Muscle layer of duodenum (tissue), 2 donors: ENCODE results near the gene CLECL1.
"Not testable (repeated sequence)": the region's sequence is repeated elsewhere in the genome, so short reads cannot be mapped to it uniquely, and the experiment has no call there.

Experiments
- H3K27ac ChIP-seq: one replicate; pipeline ENCODE4 v1.7.0; 2013; ENCODE audit warnings: mild to moderate bottlenecking, low read length
- H3K27me3 ChIP-seq: one replicate; pipeline ENCODE4 v1.7.0; 2013; ENCODE audit warnings: low read depth, mild to moderate bottlenecking, control low read depth, low read length
- H3K36me3 ChIP-seq, 2 donors: one replicate each; pipeline ENCODE4 v1.7.0; 2013; ENCODE audit warnings: low read length in 2 of 2, control low read depth in 1 of 2, mild to moderate bottlenecking in 1 of 2; ENCODE audit not compliant: insufficient read depth in 2 of 2, control insufficient read depth in 1 of 2
- H3K4me1 ChIP-seq, 2 donors: one replicate each; pipeline ENCODE4 v1.7.0; 2013; ENCODE audit warnings: low read length in 2 of 2, mild to moderate bottlenecking in 2 of 2, control low read depth in 1 of 2, moderate library complexity in 1 of 2; ENCODE audit not compliant: insufficient read depth in 2 of 2, control insufficient read depth in 1 of 2
- H3K4me3 ChIP-seq, 2 donors: one replicate each; pipeline ENCODE4 v1.7.0; 2013; ENCODE audit warnings: low read length in 2 of 2, low read depth in 1 of 2, mild to moderate bottlenecking in 1 of 2
- H3K9me3 ChIP-seq, 2 donors: one replicate each; pipeline ENCODE4 v1.7.0; 2013; ENCODE audit warnings: low read length in 2 of 2, control low read depth in 1 of 2, mild to moderate bottlenecking in 1 of 2; ENCODE audit not compliant: control insufficient read depth in 1 of 2
- donor health status: healthy.

Gene CLECL1

GRCh38 chr12:9751204-9752144, 18.6 kb upstream of the CLECL1 start:
- no peak overlapping the region for H3K27ac ChIP-seq
- no peaks in the 10 kb centered on the region for H3K36me3 ChIP-seq
- no peaks in the 10 kb centered on the region for H3K9me3 ChIP-seq
- no peaks in the 10 kb centered on the region for H3K27me3 ChIP-seq
- H3K4me3 ChIP-seq = peak overlapping the region in 1 of 2 donors; percentile 19
- peaks cover 0 to 4% of the 10 kb centered on the region in 2 donors for H3K4me1 ChIP-seq

- H3K27me3 ChIP-seq = no peaks in the 10 kb centered on the region
- no peaks in the 10 kb centered on the region for H3K9me3 ChIP-seq
- H3K36me3 ChIP-seq = no peaks in the 10 kb centered on the region
- H3K27ac ChIP-seq = no peak overlapping the region
- peaks cover 0 to 4% of the 10 kb centered on the region in 2 donors for H3K4me1 ChIP-seq
- H3K4me3 ChIP-seq = peak overlapping the region in 1 of 2 donors; percentile 19
These were observed 17.6 kb upstream of the CLECL1 start for GRCh38 chr12:9750276-9751203.

DNA sequence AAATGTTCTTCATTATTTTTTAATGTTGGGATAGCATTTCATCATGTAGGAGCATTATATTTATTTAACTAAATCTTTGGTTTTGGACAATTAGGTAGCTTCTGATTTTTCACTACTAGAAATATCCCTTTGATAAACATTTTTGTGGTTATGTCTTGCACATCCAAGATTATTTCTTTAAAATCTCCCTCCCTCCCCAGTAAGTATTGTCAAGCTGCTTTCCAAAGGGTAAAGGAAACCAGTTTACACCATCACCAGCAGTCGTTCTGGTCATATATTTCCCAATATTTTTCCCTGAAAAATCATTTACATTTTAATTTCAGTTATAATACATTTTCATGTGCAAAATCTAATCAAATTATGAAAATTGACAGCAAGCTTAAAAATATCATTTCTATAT, 16.7 kb upstream of the CLECL1 start:
- no peak overlapping the region for H3K4me3 ChIP-seq
- H3K27ac ChIP-seq = no peak overlapping the region
- H3K27me3 ChIP-seq = no peaks in the 10 kb centered on the region
- peaks cover 0 to 4% of the 10 kb centered on the region in 2 donors for H3K4me1 ChIP-seq
- H3K9me3 ChIP-seq = no peaks in the 10 kb centered on the region
- H3K36me3 ChIP-seq = no peaks in the 10 kb centered on the region

GRCh38 chr12:9745199-9745598, 12.3 kb upstream of the CLECL1 start:
- Histone ChIP-seq H3K9me3 (no peaks in the 10 kb centered on the region), H3K27me3 (no peaks in the 10 kb centered on the region), H3K4me3 (no peak overlapping the region), H3K4me1 (no peaks in the 10 kb centered on the region), H3K36me3 (no peaks in the 10 kb centered on the region), H3K27ac (no peak overlapping the region)

- Histone ChIP-seq H3K27me3 (no peaks in the 10 kb centered on the region), H3K27ac (no peak overlapping the region), H3K36me3 (no peaks in the 10 kb centered on the region), H3K9me3 (no peaks in the 10 kb centered on the region), H3K4me1 (no peaks in the 10 kb centered on the region), H3K4me3 (no peak overlapping the region)
These were observed 9.8 kb upstream of the CLECL1 start for GRCh38 chr12:9742661-9743060.

DNA sequence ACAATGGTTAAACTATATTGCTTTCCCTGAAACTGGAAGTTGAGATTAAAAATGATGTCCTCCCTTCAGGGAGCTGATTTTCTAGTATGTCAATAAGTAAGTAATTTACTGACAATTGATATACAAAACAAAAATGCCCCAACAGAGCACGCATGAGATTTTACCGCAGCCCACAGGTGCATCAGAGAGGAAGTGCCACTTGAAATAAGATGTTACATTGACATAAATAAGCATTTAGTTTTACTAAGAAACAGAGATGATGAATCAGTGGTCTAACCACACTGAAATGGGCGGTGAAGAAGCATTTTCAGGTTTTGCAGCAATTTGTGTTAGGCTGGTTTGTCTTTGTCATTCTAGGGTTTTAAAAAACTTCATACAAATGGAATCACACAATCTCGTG, 8.8 kb upstream of the CLECL1 start:
- no peak overlapping the region for H3K27ac ChIP-seq
- H3K9me3 ChIP-seq = no peaks in the 10 kb centered on the region
- no peaks in the 10 kb centered on the region for H3K36me3 ChIP-seq
- H3K27me3 ChIP-seq = no peaks in the 10 kb centered on the region
- no peak overlapping the region for H3K4me3 ChIP-seq
- no peaks in the 10 kb centered on the region for H3K4me1 ChIP-seq

- H3K36me3 ChIP-seq = no peaks in the 10 kb centered on the region
- no peaks in the 10 kb centered on the region for H3K27me3 ChIP-seq
- no peaks in the 10 kb centered on the region for H3K9me3 ChIP-seq
- H3K4me3 ChIP-seq = peak overlapping the region in 1 of 2 donors; percentile 54
- H3K27ac ChIP-seq = no peak overlapping the region
- no peaks in the 10 kb centered on the region for H3K4me1 ChIP-seq
These were observed 7.3 kb upstream of the CLECL1 start for GRCh38 chr12:9740106-9740750.

DNA sequence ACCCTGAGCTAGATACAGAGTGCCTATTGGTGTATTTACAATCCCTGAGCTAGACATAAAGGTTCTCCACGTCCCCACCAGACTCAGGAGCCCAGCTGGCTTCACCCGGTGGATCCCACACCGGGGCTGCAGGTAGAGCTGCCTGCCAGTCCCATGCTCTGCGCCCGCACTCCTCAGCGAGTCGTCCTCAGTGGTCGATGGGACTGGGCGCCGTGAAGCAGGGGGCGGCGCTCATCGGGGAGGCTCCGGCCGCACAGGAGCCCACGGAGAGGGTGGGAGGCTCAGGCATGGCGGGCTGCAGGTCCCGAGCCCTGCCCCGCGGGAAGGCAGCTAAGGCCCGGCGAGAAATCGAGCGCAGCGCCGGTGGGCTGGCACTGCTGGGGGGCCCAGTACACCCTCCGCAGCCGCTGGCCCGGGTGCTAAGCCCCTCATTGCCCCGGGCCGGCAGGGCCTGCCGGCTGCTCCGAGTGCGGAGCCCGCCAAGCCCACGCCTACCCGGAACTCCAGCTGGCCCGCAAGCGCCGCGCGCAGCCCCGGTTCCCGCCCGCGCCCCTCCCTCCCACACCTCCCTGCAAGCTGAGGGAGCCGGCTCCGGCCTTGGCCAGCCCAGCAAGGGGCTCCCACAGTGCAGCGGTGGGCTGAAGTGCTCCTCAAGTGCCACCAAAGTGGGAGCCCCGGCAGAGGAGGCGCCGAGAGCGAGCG, 6.7 kb upstream of the CLECL1 start:
- not testable (repeated sequence) for H3K9me3 ChIP-seq, H3K4me1 ChIP-seq, H3K36me3 ChIP-seq, H3K27ac ChIP-seq, H3K27me3 ChIP-seq
- peak overlapping the region in 1 of 2 donors; percentile 54 for H3K4me3 ChIP-seq

DNA sequence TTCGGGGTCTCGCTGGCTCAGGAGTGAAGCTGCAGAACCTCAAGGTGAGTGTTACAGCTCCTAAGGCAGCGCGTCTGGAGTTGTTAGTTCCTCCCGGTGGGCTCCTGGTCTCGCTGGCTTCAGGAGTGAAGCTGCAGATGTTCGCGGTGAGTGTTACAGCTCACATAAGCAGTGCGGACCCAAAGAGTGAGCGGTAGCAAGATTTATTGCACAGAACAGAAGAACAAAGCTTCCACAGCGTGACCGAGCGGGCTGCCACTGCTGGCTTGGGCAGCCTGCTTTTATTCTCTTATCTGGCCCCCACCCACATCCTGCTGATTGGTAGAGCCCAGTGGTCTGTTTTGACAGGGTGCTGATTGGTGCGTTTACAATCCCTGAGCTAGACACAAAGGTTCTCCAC, 6.0 kb upstream of the CLECL1 start:
- H3K9me3 ChIP-seq, H3K4me1 ChIP-seq, H3K27ac ChIP-seq, H3K36me3 ChIP-seq, H3K4me3 ChIP-seq, H3K27me3 ChIP-seq: not testable (repeated sequence)

DNA sequence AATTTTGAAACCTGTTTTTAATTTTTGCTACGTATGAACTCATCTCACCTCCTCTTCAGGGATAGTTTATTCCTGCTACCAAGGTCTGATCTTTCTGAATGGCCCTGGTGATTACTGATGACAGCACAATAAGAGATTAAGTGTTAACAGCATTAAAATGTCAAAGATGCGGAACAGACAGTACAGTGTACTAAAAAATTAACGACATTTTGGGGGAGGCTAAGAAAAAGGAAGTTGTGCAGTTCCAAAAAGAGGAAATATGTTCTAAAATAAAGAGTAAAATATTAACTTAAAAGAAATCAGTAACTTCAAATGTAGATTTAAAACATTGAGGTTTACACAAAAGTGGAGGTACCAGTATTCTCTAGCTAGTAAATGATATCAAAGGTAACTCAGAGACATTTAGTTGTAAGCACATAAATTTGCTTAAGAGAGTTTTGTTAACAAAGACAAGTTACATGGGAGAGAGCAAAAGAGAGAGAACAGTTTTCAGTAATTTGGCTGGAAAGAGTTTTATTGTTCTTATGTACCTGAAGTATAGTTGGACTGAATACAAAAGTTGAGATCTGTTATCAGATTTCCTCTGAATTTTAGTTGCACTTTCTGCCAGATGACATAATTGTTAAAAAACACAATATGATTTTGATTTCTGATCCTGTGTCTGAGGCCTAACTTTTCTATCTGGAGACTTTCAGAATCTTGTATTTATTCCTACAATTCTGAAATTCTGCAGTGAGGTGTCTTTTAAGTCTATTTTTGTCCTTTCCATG, 4.2 kb upstream of the CLECL1 start:
- Histone ChIP-seq H3K4me1 (no peaks in the 10 kb centered on the region), H3K9me3 (no peaks in the 10 kb centered on the region), H3K36me3 (no peaks in the 10 kb centered on the region), H3K27me3 (no peaks in the 10 kb centered on the region), H3K27ac (peak overlapping the region; percentile 48), H3K4me3 (no peak overlapping the region)
